C4-2B (cell line): ENCODE results near the gene KISS1.

ENCODE experiments used
- CTCF ChIP-seq: fragments of 450-650 bp; conservative IDR thresholded peaks from 2 replicates; pipeline ENCODE4 v1.5.1; 2017; ENCODE audit warnings: mild to moderate bottlenecking
- ZFX ChIP-seq: fragments of 450-650 bp; IDR thresholded peaks from 2 replicates; pipeline ENCODE4 v1.6.1; 2017

GRCh38 chr1:204145033-204145504 is 51.2 kb downstream of the KISS1 start:
- TF ChIP-seq CTCF (no peak), ZFX (no peak)
